ENCODE results near the gene SIM2.

DNA sequence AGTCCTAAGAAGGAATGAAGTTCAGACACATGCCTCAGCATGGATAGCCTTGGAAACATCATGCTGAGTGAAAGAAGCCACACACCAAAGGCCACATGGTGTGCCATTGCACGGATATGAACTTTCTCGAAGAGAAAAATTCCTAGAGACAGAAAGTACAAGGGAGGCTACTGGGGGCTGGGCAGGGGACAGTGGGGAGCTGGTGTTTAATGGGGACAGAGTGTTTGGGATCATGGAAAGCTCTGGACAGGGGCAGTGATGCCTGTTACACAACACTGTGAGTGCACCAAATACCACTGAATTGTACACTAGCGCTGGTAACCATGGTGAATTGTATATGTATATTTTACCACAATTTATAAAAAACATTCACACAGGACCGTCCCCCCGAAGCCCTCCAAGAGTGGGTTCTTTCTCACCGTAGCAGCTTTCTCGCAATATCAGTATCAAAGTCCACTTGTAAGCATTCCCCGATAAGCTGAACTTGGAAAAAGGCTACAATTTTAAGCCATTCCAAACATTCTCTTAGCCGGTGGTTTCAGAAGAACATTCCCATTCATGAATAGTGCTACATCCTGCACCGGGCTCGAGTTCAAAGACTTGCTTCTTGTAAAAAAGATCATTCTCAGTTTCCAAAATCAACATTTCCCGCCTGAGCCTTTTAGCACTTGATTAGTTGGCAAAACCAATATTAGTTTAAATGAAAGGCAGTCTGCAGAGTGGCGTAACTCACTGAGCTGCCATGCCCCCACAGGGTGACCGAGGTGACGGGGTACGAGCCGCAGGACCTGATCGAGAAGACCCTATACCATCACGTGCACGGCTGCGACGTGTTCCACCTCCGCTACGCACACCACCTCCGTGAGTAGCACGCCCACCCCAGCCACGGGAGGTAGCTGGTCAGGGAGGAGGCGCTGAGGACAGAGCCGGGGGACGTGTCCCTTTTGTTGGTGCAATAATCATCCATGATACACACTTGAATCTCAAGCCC, 31.7 kb downstream of the SIM2 start:
- TF ChIP-seq, protein P1, sequence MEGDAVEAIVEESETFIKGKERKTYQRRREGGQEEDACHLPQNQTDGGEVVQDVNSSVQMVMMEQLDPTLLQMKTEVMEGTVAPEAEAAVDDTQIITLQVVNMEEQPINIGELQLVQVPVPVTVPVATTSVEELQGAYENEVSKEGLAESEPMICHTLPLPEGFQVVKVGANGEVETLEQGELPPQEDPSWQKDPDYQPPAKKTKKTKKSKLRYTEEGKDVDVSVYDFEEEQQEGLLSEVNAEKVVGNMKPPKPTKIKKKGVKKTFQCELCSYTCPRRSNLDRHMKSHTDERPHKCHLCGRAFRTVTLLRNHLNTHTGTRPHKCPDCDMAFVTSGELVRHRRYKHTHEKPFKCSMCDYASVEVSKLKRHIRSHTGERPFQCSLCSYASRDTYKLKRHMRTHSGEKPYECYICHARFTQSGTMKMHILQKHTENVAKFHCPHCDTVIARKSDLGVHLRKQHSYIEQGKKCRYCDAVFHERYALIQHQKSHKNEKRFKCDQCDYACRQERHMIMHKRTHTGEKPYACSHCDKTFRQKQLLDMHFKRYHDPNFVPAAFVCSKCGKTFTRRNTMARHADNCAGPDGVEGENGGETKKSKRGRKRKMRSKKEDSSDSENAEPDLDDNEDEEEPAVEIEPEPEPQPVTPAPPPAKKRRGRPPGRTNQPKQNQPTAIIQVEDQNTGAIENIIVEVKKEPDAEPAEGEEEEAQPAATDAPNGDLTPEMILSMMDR (IDR thresholded peaks at IDR 0.05), result no peak
- no peak for TF ChIP-seq POLR2A (IDR thresholded peaks at IDR 0.05; ENCODE audit: low read depth)
